Activated CD8-positive, alpha-beta memory T cell treated with anti-CD3 and anti-CD28 coated beads, Interleukin-2, amount 50 U/mL, for 1 hour (primary cell): Measurements from ENCODE around the gene PSMB7.

Experiments used
- DNase-seq: peaks from one replicate; pipeline ENCODE4 v3.0.0-alpha.2; 2020; ENCODE audit errors: extremely low read depth

Gene PSMB7

DNA sequence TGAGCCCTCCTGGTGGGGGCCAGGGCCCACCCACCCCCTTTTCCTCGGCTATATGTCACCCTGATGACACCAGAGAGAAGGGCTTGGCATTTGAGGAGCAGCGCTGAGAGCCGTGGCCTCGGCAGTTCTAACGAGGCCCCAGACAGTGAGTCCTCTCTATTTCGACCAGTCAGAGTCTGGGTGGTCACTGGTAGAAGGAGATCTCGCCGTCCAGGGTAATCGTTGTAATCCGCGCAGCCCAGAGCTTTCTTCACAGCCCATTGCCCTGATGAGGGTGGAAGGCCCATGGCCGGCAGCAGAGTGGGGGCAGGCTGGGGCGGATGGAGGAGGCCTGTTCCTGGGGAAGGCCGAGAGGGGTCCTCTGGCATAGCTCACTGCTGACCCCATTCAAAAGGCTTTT is 70.2 kb downstream of the PSMB7 start:
- DNase-seq = no peak

DNA sequence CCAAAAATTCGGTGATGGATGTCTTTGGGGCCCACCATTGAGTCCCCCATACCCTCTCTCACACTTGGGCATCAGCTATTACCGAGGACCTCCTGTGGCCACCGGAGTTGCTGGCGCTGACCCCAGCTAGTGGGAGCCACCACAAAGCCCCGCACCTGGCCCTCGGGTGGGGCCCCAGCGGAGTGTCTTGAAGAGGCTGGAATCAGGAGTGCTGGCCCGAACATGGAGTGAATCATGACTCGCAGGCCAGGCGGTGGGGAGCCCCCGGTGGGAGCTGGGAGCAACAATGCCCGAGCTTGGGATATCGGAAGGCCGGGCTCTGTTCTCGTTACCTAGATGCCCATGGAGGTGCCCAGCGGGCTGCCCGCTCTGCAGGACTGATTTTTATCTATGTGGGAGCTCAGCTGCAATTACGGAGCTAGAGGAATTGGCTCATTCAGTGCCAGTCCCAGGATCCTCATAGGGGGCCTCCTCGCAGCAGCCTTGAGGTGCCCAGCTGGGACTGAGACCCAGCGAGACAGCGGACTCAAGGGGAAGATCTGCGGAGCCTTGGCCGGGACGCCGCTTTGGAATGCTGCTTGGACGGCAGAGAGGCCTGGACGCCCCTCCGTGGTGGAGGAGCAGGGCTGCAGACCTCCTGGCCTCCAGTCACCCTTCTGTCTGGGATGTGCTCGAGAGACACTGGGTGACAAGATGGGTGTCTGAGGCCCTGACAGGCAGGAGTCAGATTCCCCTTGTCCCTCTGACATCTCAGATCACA is 70.8 kb downstream of the PSMB7 start:
- DNase-seq = no peak

DNA sequence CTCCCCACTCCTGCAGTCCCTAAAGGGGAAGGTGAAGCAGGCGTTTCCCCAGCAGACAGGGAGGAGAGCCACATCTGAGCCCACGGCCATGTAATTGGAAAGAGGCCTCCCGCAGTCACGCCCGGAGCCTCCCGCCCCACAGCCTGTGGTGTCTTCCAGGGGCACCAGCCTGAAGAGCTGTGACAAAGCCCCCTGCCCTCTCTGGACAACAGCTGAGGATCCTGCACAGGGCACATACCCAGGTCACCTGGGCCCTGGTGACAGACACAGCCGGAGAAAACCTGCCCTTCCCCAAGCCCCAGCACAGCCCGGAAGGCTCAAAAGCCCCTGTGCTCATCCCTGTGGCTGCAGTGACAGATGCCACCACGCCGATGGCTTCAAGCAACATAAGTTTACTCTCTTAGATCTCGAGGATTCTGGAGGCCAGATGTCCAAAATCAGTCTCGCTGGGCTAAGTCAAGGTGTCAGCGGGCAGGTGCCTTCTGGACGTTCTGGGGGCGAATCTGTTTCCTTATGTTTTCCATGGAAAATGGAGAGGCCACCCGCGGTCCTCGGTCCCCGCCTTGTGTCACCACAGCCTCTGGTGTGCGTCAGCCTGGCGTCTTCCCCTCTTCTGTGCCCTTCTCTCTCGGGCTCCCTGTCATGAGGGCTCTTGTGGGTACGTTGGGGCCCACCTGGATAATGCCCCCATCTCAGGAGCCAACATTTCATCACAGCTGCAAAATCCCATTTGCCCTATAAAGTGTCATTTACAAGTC is 71.5 kb downstream of the PSMB7 start:
- no peak for DNase-seq

DNA sequence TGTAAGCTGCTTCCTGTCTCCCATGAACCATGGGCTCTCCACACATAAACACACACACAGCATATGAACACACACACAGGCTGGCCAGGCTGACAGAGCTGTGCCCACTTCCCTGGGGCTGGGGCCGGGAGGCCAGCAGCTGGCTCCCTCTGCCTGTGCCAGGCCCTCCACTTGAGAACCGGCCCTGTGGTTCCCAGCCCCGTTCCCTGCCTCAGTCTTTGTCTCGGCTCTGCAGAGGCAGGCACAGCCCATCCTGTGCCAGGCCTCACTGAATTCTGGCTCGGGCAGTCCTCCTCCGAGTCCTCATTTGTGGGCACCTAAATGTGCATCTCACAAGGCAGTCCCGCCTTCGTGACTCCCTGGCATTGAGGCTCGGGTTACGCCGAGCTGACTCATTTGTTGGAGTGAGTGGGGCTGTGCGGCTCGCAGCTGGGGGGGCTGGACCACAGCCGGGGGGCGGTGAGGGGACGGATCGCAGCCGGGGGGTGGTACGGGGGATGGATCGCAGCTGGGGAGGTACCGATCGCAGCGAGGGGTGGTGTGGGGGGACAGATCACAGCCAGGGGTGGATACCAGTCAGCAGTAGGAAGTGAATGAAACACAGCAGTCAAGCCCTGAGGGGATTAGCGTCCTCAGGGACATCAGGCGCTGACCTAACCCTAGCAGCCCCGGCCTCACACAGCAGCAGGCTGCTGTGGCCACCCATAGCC is 72.3 kb downstream of the PSMB7 start:
- no peak for DNase-seq

DNA sequence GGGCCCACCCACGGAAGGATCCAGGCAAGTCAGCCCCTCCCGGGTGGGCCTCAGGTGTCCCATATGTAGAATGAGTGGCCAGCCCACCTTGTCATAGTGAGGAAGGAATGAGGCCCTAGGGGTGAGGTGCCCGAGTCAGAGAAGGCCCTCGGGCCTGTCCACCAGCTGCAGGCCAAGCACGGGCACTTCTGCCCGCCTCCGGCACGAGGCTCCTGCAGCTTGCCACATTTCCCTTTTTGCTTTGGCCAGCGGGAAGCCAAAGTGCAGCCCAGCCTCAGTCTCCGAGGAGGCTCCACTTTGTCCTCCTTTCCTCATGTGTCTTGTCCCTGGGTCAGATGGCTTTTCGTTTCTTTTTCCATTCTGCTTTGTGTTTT is 72.9 kb downstream of the PSMB7 start:
- no peak for DNase-seq

DNA sequence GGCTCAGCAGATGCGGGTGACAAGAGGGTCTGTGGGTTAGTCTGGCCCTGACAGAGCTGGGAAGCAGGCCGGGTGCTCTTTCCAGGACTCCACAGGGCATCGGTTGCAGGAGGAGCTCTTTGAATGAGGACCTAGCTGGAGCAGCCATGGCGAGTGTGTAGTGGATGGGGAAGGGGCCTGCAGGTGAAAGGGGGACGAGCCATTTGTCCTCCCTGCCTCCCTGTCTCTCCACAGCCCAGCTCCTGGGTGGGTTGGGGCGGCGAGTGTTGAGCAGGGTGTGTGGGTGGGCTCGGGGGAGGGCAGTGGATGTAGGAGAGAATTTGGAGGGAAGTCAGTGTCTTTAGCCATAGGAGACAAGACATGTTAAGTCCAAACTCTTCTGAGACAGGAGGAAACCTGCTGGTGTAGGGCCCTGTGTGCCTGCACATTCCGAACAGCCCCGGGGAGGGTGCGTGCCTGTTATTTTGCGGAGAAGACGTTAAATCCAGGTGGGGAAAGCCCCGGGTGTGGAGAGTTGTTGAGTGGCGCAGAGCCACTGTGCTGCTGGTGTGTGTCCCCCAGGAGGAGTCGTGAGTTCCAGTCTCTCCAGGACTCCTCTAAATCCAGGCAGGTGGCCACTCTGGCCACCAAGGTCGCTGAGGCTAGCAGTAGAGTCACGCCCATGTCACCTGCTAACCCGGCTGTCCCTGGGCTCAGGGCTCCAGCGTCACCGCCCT is 73.6 kb downstream of the PSMB7 start:
- no peak for DNase-seq

DNA sequence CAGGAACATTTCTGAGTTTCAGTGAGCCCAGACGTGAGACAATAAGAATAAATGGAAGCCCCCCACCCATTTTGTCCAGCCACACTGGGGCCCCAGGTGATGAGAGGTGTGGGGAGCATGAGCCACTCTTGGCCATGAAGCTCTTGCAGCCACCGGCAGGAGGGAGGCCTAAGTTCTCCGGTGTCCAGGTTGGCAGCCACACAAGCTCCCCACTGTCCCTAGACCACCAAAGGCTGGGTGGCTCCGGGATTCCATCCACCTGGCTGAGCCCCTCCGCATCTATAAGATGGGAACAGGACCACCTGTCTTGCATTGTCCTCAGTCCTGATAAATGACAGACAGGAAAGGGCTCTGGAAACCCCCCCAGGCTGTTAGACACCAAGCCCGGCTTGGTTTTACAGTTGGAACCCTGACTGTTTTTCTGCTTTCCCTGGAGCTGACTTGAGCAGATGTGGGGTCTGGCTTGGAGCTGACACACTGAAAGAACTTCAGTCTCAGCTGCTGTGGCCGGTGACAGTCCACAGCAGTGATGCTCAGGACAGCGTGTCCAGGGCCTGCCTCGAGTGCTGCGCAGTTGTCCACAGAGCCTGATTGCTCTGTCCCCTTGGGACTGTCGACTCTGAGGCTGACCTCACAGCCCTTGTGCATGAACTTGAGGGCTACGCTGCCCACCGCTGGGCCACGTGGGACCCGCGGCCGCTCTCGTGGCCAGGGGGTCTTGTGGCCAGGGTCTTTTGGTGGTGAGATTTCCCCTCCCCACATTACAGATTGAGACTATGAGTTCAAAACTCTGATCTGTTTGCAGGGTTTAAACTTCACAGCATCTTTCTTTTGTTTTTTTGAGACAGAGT is 74.8 kb downstream of the PSMB7 start:
- no peak for DNase-seq

DNA sequence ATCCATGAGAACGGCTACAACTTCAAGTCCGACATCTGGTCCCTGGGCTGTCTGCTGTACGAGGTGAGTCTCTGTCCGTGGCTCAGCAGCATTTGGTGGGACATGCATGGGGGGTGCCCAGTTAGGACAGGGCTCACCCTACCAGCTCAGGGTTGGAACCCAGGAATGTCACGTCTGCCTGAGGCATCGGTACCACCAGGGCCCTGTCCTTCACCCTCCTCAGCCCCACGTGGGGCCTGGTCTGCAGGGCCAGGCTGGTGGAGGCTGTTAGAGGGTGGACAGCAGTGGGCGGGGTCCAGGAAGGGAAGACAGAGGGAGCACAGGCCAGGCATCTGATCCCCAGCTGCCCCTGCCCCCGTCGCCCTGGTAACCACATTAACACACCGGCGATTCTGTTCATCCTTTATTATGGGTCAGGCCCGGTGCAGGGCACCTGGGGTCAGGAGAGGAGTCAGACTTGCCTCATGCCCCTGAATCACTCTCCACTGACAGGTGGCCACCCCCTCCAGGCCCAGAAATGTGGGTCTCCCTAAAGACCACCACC is 75.6 kb downstream of the PSMB7 start:
- DNase-seq = no peak

DNA sequence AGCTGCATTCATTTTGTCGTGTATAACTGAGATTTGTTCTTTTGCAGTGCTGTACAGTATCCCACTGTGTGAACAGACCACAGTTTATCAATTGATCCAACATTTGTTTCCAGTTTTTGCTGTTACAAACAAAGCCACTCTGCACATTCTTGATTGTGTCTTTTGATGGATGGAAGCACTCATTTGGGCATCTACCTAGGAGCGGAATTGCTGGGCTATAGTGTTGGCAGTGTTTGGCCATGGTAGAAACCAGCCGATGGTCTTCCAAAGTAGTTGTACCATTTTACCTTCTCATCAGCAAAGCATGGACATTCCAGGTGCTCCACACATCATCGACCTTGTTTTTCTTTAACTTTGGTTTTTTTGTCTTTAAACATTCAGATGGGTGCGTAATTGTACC is 77.7 kb downstream of the PSMB7 start:
- no peak for DNase-seq

DNA sequence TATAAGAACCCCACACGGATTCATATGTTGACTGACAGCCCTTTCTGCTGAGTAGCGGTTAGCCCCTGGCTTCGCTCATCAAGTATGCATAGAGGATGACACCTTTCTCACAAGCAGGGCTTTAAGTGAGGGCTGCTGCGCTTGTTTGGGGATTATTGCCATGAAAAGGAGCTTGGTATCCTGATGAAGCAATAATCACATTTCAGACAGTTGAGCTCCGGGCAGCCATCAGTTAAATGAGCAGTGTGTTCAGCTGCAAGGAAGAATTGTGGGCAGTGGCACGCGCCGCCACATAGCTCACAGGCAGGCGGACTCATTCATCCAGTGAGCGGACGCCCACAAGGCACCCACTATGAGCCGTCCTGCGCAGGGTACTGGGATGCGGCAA is 79.9 kb downstream of the PSMB7 start:
- no peak for DNase-seq

DNA sequence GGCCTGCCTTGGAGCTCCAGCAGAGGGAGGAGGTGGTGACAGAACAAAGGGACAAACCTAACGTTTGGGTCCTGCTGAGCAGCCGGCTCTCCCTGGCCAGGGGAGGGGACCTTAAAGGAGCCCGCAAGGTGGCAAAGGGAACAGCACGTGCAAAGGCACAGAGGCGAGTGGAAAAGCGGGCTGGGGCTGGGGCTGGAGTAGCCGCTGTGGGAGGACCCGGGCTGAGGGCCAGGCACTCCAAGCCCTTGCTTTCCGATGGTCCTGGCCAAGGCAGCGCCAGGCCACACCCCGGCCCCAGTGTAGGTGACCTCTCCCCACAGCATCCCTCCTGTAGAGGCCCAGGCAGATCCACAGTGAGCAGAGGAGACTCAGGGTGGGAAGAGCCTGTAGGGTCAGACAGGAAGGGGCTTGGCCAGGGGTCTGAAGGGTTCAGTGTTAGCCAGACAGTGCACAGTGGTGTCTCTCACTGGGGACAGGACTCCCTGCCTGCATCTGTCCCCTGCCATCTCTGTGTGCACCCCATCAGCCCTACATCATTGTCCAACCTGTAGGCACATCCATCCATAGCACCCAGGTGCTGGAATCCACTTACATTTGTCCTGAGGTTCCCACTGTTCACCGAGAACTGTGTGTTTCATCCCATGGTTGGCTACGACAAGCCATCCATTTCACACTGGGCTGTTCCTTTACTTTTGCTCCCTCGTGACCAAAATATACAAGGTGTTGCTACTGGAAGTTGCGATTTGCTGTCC is 80.5 kb downstream of the PSMB7 start:
- no peak for DNase-seq

DNA sequence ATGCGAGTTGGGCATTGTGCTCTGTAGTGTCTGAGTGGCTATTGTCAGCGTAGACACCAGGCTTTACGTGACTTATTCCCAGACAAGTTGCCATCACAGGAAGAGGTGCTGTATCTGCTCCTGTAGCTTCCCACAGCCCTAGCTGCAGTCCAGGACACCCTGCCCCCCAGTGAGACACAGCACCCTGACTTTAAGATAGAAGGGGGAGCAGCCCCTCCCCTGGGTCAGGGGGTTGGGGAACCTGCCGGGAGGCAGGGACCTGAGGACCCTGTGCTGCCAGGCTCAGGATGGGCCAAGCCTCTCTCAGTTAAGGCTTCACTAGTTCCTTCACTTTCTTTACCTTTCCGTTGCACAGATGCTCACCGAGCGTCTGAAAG is 82.1 kb downstream of the PSMB7 start:
- DNase-seq = no peak

DNA sequence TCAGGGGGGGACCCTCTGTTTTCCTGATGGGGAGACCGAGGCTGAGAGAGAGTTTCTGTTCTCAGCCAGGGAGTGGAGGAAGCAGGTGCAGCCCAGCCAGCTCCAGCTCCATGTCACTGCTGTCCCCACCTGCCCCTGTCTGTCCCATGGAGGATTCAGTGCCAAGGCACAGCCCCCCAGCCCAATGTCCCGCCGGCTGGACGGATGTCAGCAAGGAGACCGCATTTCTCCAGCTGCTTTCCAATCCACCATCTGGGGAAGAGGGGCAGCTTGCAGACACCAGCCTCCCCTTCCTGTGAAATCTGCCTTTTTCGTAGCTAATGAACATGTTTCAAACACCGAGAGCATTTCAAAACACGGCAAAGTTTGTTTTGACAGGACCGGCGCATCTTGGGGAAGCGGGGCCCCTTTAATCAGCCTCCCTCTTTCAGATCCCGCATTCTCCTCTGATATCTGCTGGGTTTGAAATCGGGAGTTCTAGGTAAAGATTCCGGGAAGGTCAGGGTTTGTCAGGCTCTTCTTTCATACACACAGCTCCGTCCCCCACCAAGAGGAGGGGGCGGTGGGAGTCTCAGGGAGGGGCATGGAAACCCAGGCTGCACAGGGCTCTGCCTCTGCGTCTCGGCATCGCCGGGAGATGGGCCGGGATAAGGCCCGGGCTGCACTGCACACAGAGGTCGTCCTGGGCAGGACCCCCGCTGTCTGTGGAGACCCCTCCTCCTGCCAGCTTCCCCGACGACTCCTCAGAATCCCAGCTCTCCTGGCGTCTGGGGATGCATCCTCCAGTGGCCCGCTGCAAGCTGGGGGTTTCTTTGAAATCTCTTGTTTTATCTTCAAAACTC is 82.7 kb downstream of the PSMB7 start:
- DNase-seq = no peak

DNA sequence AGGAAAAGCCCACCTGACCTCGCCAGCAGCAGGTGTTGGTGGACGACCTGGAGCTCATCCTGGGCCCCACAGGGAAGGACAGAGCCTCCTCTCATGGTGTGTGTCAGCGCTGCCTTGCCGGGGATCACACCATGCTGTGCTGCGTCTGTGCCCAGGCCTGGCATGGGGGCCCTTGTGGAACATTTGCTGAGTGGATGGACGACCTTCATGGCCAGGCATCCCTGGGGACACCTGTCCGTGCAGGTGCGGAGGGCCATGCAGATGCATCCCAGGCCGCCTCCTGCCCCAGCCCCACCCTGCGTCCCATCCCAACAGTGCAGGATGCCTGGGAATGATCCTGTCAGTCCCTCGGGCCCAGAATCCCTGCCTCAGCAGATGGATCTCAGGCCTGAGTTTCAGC is 83.7 kb downstream of the PSMB7 start:
- no peak for DNase-seq

DNA sequence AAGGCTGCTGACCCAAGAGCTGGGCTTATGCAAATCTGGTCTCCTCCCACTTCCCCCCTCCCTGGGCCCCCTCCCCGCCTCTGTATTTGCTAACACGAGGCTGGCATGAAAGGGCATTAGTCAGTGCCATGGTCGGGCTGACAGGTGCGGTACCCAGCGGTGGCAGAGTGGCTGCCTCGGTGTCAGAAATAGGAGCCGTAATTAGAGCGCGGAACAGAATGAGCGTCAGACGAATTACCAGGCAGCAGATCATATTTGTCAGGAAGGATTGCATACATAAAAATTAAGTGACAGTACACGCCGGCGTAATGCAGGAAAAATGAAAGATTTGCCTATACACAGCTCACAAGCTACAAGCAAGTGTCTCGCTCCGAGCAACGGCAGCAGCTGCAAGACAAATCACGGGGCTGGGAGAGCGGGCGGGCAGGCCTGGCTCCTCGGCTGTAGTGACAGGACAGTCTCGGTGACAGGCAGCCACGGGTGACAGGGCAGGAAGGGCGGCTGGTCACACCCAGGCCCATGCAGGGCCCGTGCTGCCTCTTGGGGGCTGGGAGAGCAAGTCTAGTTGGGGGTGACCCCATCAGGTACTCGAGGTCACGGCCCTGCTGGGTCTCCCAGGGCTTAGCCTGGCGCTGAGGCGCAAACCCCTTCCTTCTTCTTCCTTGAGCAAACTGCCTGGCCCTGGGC is 85.1 kb downstream of the PSMB7 start:
- DNase-seq = no peak

DNA sequence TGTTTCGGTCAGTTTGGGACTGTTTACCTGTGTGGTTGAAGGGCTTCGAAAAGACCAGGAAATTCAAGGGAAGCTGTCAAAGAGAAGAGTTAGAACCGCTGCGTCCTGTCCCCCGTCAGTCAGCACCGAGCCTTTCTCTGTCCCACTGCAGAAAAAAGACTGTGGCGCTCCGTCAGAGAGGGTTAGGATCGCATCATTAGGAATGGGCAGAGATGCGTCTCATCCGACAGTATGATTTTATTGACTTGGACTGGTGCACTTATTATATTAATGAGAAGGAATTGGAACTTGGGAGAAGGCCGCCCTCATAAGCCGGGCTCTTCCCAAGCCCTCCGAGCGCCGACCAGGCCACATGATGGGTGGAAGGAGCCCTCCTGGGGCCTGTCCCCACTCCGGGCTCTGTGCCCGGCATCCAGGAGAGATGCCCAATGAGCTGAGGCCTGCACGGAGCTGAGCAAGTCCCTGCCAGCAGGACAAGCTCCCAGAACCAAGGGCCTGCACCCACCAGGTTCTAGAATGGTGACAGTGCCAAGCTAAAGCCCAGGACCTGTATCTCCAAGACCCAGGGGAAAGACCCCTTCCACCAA is 85.9 kb downstream of the PSMB7 start:
- DNase-seq = no peak

DNA sequence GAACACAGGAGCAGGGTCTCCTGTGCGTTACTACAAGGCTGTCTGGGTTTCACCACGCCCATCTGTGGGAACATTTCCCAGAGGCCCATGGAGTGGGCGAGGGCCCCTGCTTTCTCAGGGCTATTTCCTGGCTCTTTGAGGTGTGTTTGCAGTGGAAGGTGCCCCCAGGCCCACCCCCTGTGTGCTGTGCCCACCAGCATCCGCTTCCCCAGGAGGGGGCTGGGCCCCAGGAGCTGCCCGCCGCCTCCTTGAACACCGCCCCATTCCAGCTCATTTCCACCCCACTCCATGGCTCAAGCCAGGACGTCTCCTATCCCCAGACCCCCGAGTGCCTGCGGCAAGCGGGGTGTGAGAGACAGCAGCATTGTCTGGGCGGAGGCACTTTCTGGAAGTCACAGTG is 87.0 kb downstream of the PSMB7 start:
- DNase-seq = no peak

DNA sequence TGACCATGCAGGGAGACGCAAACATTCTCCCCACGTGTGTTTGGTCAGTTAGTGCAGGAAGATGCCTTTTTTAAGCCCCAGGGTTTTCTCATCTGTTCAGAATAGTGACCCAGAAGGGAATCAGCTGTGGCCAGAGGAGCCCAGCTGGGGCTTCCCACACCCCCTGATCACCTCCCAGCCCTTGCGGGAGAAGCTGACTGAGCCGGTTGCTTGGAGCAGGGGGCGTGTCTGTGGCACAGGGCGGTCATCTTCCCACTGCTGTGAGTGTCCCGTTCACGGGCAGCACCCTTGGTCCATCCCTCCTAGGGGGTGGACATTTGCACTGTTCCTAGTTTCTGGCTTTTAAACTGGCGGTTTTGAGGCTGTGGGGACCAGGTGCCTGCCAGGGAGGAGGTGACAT is 87.8 kb downstream of the PSMB7 start:
- DNase-seq = no peak
